GM12801 (cell line): ENCODE data around the gene CDKL1.

Source experiments
- CTCF ChIP-seq: IDR thresholded peaks from one replicate; pipeline ENCODE4 v1.5.1; 2011; ENCODE audit warnings: control low read depth; ENCODE audit not compliant: insufficient read length; ENCODE audit errors: extremely low read depth

The CDKL1 gene

GRCh38 chr14:50344876-50345563, 51.7 kb downstream of the CDKL1 start:
- TF ChIP-seq CTCF: no peak

- no peak for TF ChIP-seq CTCF
These were observed 52.4 kb downstream of the CDKL1 start for GRCh38 chr14:50344116-50344775.

- TF ChIP-seq CTCF: no peak
These were observed 53.2 kb downstream of the CDKL1 start for GRCh38 chr14:50343434-50343833.

- no peak for TF ChIP-seq CTCF
These were observed 54.2 kb downstream of the CDKL1 start for GRCh38 chr14:50342221-50343078.

- TF ChIP-seq CTCF: no peak
These were observed 55.7 kb downstream of the CDKL1 start for GRCh38 chr14:50340963-50341362.

- no peak for TF ChIP-seq CTCF
These were observed 56.6 kb downstream of the CDKL1 start for GRCh38 chr14:50340045-50340444.

GRCh38 chr14:50339178-50339804, 57.4 kb downstream of the CDKL1 start:
- no peak for TF ChIP-seq CTCF
